KMS-11 (cell line): ENCODE data around the gene ARHGEF6.
A peak's percentile ranks its signal among the peaks of the same experiment; 100 is the strongest.

Source experiments
- H2AFZ ChIP-seq: fragments of 200-600 bp; sonication (generic); 2 replicates; pipeline ENCODE4 v1.6.1; 2016; ENCODE audit warnings: antibody characterized with exemption, mixed run types, low read depth
- H3K27ac ChIP-seq: fragments of 200-600 bp; sonication (generic); 2 replicates; pipeline ENCODE4 v1.6.1; 2016; ENCODE audit warnings: mild to moderate bottlenecking, mixed run types
- H3K27me3 ChIP-seq: fragments of 200-600 bp; sonication (generic); 2 replicates; pipeline ENCODE4 v1.6.1; 2017; ENCODE audit warnings: mild to moderate bottlenecking, low read depth, mixed run types, moderate library complexity; ENCODE audit not compliant: insufficient read depth
- H3K36me3 ChIP-seq: fragments of 200-600 bp; sonication (generic); 2 replicates; pipeline ENCODE4 v1.6.1; 2017; ENCODE audit warnings: mild to moderate bottlenecking, mixed run types; ENCODE audit not compliant: insufficient read depth
- H3K4me1 ChIP-seq: fragments of 200-600 bp; sonication (generic); 2 replicates; pipeline ENCODE4 v1.6.1; 2016; ENCODE audit warnings: mild to moderate bottlenecking, low read depth, mixed run types; ENCODE audit not compliant: poor library complexity, severe bottlenecking
- H3K4me2 ChIP-seq: fragments of 200-600 bp; sonication (generic); 2 replicates; pipeline ENCODE4 v1.7.0; 2016; ENCODE audit warnings: mild to moderate bottlenecking, mixed run types
- H3K4me3 ChIP-seq: fragments of 200-600 bp; sonication (generic); IDR thresholded peaks from 2 replicates; pipeline ENCODE4 v1.6.1; 2017; ENCODE audit warnings: low read depth, low read length, mixed read lengths; ENCODE audit not compliant: insufficient read depth
- H3K79me2 ChIP-seq: fragments of 200-600 bp; sonication (generic); 2 replicates; pipeline ENCODE4 v1.6.1; 2016; ENCODE audit warnings: low read depth, mixed run types; ENCODE audit not compliant: insufficient read depth
- H3K9ac ChIP-seq: fragments of 200-600 bp; sonication (generic); 2 replicates; pipeline ENCODE4 v1.6.1; 2016; ENCODE audit warnings: mild to moderate bottlenecking, mixed run types
- H4K20me1 ChIP-seq: fragments of 200-600 bp; sonication (generic); 2 replicates; pipeline ENCODE4 v1.6.1; 2016; ENCODE audit warnings: mild to moderate bottlenecking, mixed run types; ENCODE audit not compliant: insufficient read depth
- CTCF ChIP-seq: fragments of 200-600 bp; sonication (generic); conservative IDR thresholded peaks from 2 replicates; pipeline ENCODE4 v1.6.1; 2017; ENCODE audit warnings: low read depth, mild to moderate bottlenecking, antibody characterized with exemption, low read length, moderate library complexity, mixed read lengths

ARHGEF6 gene

DNA sequence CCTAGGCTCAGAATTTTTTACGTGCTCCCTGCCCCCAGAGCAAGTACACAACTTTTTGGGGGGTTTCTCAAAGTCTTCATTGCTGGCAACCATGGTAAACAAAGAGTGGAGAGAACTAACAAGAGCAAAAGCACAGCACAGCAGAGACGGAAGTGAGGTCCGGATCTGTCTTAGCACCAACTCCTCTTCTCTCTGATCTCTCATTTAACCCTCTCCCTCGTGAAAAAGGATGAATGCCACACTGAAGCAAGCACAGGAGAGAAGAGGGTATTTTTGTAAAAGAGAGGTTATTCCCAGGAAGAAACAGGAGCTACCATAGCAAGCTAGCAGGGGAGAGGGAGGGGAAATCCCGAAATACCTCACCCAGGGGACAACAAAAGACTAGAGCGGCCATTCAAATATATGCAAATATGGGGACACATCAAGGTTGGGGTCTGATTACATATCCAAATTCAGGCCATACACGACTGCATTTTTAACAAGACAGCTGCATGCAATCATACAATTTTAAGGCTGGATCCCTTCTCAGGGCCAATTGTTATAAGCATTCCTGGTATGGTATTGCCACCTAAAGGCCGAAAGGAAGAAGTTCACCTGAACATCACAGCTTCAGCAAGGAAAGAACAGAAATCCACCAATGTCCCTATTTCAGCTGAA is 86.2 kb downstream of the ARHGEF6 start:
- H3K27ac ChIP-seq = no peak overlapping the region
- H4K20me1 ChIP-seq = no peaks in the 10 kb centered on the region
- no peak overlapping the region for H3K9ac ChIP-seq
- no peaks in the 10 kb centered on the region for H3K79me2 ChIP-seq
- peak; percentile 77 for TF ChIP-seq CTCF
- peaks cover 37% of the 10 kb centered on the region for H3K4me1 ChIP-seq
- H3K4me2 ChIP-seq = peak overlapping the region; percentile 29; the same call in 1 of the 2 replicates
- H2AFZ ChIP-seq = peak overlapping the region; percentile 54; the same call in 1 of the 2 replicates
- no peaks in the 10 kb centered on the region for H3K36me3 ChIP-seq
- H3K4me3 ChIP-seq = no peak overlapping the region
- no peaks in the 10 kb centered on the region; the same call in 1 of the 2 replicates for H3K27me3 ChIP-seq

DNA sequence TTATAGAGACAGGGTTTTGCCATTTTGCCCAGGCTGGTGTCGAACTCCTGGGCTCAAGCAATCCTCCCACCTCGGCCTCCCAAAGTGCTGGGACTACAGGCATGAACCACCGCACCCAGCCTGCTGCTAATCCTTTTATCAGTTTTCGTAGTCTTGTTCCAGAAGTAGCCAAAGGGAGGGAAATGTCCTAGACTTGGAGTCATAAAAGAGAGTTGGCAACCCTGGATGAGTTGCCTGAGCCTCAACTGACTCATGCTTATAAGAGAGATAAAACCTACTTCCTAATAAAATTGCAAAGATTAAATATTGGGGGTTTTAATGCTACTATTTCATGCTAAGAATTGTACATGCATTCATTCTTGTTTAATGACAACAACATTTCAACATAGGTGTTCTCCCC is 88.5 kb downstream of the ARHGEF6 start:
- Histone ChIP-seq H3K36me3 (no peaks in the 10 kb centered on the region), H3K27me3 (no peaks in the 10 kb centered on the region), H2AFZ (no peak overlapping the region), H3K9ac (no peak overlapping the region), H3K4me2 (no peak overlapping the region), H3K4me1 (peaks cover 60% of the 10 kb centered on the region), H4K20me1 (no peaks in the 10 kb centered on the region), H3K27ac (no peak overlapping the region), H3K4me3 (no peak overlapping the region), H3K79me2 (no peaks in the 10 kb centered on the region)
- no peak for TF ChIP-seq CTCF

GRCh38 chrX:136691028-136691809 is 89.5 kb downstream of the ARHGEF6 start:
- no peak overlapping the region for H3K27ac ChIP-seq
- peak overlapping the region; percentile 19; the same call in 1 of the 2 replicates for H3K4me2 ChIP-seq
- H3K4me1 ChIP-seq = peaks cover 63% of the 10 kb centered on the region

GRCh38 chrX:136689436-136689835 is 91.3 kb downstream of the ARHGEF6 start:
- H3K27ac ChIP-seq = peak overlapping the region; percentile 85
- no peaks in the 10 kb centered on the region for H3K36me3 ChIP-seq
- H3K79me2 ChIP-seq = no peaks in the 10 kb centered on the region
- H4K20me1 ChIP-seq = no peaks in the 10 kb centered on the region
- no peak overlapping the region for H3K4me3 ChIP-seq
- peaks cover 59% of the 10 kb centered on the region for H3K4me1 ChIP-seq
- no peaks in the 10 kb centered on the region for H3K27me3 ChIP-seq
- H3K4me2 ChIP-seq = peak overlapping the region; percentile 69
- H2AFZ ChIP-seq = peak overlapping the region; percentile 40; the same call in 1 of the 2 replicates
- no peak for TF ChIP-seq CTCF
- H3K9ac ChIP-seq = peak overlapping the region; percentile 35; the same call in 1 of the 2 replicates

More at GRCh38 chrX:136691028-136691809, 89.5 kb downstream of the ARHGEF6 start:
- Histone ChIP-seq H3K9ac (no peak overlapping the region), H3K79me2 (no peaks in the 10 kb centered on the region), H3K27me3 (no peaks in the 10 kb centered on the region), H3K36me3 (no peaks in the 10 kb centered on the region), H4K20me1 (no peaks in the 10 kb centered on the region), H2AFZ (0 out of 2 replicates have a peak overlapping the region, but pooled peaks have one; percentile 6), H3K4me3 (no peak overlapping the region)
- no peak for TF ChIP-seq CTCF
